Measurements from ENCODE around the gene AOAH. TPM values are rescaled to one million over a fixed set of nuclear protein-coding genes. Genes with fewer than 3 reads are reported as not detected.
"Not testable (repeated sequence)": the region's sequence is repeated elsewhere in the genome, so short reads cannot be mapped to it uniquely, and the experiment has no call there.

Gene AOAH
- total RNA-seq, 1 experiment from 2014 or later, result not detected

DNA sequence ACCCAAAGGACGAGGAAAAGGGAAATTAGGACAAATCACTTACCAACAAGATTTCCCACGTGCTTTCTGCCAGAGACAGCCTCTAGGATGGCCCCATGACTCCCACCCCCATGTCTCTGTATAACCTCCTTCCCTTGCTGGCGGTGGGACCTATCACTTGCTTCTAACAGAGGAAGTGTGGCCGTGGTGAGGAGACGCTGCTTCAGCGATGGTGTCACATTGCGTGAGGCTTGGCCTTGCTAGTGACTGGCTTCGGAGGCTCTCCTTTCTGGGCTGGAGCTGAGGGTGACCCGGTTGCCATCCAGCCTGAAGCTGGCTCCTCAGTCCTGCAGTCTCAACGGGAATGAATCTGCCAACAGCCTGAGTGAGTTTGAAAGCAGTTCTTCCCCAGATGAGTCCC is 210.9 kb downstream of the AOAH start:
- DNase-seq (ENCODE audit: low spot score), result no peak

DNA sequence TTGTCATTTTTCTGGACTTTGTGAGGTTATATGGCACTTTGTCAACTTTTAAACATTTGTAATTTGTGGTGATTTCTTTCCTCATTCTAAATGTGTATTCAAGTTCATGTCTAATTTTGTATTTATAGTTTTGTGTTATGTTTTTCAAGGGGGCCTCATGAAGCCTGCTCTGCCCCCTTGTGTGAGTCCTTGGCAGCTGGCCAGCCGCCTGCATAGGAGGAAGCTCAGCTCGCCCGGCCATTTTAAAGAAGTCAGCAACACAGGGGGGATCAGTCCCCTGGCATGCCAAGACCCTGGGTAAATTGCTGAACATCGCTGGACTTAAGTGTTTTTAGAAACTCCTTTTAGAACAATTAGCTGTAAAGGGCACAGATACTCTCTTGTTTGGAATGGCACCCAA is 211.7 kb downstream of the AOAH start:
- DNase-seq (ENCODE audit: low spot score), result no peak

DNA sequence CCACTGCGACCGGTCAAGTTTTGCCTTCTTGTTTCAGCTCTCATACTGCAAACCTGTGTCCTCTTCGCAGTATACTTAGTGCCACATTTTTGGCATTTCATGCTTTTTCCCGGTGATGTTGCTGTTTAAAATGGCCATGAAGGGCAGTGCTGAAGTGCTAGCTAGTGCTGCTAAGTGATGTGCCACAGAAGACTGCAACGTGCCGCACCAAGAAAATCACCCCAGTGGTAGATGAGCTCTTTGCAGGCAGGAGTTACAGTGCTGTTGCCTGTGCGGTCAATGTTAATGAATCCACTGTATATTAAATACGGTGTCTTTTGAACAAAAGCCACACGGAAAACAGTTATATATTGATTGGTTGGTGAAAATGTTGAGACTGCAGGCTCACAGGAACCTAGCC is 214.3 kb downstream of the AOAH start:
- no peak for DNase-seq (ENCODE audit: low spot score)

DNA sequence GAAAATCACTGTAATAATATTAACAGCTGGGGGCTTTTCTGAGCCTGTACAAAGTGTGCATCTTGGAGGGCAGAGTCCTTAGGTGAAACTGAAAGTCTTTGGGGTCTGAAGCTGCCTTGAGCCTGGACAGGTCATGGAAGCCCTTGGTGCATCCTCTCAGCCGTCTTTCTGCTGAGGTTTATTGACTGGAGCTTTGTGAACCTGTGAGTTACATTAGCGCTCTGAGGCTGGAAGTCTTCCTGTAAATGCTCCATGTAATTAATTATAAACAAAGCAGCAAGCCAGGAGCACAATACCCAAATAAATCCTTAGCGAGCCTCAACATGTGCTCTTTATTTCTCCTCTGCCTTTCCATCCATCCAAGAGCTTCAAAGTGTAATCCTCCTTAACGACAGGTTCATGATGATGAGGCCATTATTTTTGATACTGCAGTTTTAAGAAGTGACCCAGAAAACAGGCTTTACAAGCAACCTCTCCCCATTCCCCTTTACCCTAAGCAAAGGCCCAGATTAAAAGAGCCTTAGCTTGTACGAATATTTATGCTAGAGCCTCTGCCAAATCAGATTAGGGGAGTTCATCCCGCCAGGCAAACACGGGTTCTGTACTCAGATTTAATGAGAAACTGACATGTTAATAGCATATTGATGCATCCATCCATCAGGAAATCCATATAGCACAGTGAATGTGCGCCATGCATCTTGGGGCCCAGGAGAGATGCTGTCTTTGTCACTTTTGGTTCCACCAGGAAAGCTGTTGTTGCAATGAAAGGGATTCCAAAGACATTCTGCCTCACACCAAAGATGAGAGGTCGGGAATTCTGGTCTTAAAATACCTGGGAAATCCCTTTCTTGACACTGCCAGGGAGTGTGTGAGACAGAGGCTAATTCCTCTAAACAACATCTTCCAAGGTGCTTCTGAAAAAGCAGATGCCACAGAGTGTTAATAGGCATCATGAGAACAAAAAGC is 216.5 kb downstream of the AOAH start:
- no peak for DNase-seq (ENCODE audit: low spot score)

DNA sequence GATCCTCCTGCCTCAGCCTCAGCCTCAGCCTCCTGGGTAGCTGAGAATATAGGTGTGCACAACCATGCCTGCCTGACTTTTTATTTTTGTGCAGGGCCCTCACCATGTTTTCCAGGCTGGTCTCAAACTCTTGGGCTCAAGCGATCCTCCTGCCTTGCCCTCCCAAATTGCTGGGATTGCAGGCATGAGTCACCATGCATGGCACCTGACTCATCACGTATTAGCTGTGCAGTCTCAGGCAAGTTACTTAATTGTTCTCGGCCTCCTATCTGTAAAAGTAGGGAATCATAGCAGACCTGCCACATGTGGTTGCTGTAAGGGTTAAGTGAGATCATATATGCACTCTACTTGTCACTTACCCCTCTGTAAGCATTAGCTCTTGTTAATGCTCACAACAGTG is 217.5 kb downstream of the AOAH start:
- DNase-seq (ENCODE audit: low spot score), result no peak

DNA sequence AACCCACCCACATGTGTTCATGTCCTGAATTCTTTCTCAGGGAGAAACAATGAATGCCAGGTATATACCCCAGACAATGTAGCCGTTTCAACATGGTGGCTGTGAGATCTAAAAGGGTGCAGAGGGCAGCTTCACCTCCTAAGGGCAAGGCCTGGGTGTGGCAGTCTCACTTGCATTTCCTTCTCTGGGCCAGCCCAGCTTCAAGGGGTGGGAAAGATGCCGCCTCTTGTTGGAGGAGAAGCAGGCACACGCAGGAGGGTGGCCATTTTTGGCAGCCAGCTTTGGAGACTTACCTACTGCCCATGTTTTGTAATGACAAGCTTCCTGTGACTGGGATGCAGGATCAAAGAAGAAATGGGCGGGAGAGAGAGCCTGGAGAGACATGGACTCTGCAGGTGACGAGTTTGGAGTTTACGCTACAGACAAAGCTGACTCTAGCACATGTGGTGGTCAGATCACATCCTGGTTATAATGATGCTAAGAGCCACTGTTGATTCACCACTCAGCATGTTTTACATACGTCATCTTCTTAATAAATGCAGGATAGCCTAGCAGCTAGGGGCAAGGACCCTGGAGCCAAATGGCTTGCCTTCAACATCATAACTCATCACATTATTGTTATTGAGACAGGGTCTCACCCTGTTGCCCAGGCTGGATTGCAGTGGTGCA is 218.0 kb downstream of the AOAH start:
- DNase-seq (ENCODE audit: low spot score), result no peak

DNA sequence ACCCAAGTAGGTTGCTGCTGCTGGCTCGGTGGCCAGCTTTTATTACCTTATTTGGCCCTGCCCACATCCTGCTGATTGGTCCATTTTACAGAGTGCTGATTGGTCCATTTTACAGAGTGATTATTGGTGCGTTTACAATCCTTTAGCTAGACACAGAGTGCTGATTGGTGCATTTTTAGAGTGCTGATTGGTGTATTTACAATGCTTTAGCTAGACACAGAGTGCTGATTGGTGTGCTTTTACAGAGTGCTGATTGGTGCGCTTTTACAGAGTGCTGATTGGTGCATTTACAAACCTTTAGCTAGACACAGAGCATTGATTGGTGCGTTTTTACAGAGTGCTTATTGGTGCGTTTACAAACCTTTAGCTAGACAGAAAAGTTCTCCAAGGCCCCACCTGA is 219.7 kb downstream of the AOAH start:
- DNase-seq (ENCODE audit: low spot score), result not testable (repeated sequence)

DNA sequence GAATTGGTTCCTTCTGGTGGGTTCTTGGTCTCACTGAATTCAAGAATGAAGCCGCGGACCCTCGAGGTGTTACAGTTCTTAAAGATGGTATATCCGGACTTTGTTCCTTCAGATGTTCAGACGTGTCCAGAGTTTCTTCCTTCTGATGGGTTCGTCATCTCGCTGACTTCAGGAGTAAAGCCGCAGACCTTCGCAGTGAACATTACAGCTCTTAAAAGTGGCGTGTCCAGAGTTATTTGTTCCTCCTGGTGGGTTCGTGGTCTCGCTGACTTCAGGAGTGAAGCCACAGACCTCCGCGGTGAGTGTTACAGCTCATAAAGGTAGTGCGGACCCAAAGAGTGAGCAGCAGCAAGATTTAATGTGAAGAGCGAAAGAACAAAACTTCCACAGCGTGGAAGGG is 220.1 kb downstream of the AOAH start:
- DNase-seq (ENCODE audit: low spot score), result not testable (repeated sequence)

DNA sequence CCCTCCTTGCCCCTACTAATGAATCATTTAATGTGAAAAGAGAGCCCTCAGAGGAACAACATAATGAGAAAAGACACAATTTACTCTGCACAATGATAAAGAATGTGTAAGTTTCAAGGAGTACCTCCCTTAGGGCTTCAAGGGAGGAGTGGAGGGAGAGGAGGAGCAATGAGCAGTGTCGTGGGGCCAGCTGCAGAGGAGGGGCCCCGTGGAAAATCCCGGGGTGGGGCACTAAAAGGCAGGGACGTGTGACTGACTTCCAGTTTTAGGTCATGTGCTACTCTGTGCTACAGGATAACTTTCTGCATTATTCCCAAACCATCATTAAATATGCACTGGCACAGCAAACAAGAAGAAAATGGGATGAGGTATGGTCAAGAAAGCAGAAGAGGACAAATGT is 226.5 kb downstream of the AOAH start:
- no peak for DNase-seq (ENCODE audit: low spot score)

DNA sequence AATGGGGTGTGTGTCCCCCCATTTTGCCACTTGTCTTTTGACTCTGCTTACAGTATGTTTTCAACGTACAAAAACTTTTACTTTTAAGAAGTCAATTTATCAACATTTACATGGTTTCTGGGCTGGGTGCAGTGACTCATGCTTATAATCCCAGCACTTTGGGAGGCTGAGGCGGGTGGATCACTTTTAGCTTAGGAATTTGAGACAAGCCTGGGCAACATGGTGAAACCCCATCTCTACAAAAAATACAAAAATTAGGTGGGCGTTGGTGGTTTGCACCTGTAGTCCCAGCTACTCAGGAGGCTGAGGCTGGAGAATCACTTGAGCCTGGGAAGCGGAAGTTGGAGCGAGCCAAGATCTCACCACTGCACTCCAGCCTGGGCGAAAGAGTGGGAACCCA is 227.1 kb downstream of the AOAH start:
- not testable (repeated sequence) for DNase-seq (ENCODE audit: low spot score)

DNA sequence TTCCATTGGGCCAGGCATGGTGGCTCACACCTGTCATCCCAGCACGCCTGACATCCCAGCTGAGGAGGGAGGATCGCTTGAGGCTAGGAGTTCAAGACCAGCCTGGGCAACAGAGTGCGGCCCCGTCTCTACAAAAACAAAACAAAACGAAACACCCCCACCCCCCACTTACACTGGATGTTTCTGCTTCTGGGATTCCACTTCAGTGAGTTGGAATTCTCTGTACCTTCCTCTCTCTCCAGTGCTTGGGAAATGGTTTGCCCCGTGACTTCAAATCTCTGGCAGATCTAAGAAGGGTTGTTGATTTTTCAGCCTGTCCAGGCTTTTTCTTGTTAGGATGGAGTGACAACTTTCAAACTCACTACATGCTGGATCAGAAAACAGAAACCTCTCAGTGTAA is 227.7 kb downstream of the AOAH start:
- no peak for DNase-seq (ENCODE audit: low spot score)

DNA sequence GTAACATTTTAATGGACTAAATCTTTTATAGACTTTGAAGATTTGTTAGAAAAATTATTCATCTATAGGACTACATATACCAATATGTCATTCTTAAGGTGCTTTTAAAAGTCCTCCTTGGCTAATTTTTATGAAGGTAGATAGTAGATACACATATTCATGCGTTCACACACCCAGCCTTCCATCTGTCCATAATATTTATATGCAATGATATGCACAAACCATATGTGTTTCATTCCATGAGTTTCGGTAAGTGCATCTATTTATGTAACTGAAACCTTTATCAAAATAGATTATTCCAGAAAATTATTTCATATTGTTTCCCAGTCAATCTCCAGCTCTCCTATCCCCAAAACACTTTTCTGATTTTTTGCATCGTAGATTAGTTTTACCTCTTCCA is 233.0 kb downstream of the AOAH start:
- DNase-seq (ENCODE audit: low spot score), result no peak

DNA sequence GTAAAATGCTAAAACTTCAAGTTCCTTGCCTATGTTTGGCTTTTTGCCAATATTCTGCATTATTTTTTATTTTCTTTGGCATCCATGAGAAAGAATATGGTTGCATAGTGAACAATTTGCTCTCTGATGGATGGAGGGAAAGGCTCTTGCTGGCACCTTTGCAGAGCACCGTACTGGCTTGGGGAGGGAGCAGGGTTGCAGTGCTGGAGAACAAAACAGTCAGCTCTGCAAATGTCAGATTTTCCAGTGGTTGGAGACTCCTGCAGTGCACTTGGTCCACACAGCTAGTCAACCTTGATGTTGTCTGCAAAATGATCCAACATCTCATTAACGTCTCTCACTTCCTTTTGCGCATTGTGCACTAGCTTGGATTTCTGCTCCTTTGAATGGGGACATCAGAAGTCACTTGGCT is 233.9 kb downstream of the AOAH start:
- no peak for DNase-seq (ENCODE audit: low spot score)

DNA sequence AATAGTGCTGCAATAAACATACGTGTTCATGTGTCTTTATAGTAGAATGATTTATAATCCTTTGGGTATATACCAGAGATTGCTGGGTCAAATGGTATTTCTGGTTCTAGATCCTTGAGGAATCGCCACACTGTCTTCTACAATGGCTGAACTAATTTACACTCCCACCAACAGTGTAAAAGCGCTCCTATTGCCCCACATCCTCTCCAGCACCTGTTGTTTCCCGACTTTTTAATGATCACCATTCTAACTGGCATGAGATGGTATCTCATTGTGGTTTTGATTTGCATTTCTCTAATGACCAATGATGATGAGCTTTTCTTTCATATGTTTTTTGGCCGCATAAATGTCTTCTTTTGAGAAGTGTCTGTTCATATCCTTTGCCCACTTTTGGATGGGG is 235.6 kb downstream of the AOAH start:
- not testable (repeated sequence) for DNase-seq (ENCODE audit: low spot score)

DNA sequence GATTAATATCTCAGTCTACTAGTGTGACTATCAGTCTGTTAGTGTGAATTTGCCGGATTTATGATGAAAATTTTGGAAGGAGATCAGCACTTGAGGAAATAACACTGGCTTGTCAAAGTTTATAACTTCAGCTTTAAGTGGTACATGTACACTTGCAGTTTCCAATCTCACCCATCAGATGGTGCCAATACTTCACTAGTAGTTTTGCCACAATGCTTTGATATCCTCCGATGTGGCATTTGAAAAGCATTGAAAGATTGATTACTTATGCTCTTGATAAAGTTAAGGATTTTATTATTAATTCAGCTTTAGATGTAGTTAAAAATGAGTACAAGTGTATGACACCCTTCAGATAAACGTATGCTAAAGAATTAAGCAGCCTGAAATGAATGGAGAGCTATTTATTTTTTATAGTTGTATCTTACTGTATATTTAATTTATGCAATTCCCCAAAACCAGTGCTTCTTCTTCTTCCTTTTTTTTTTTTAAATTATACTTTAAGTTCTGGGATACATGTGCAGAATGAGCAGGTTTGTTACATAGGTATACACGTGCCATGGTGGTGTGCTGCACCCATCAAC is 236.4 kb downstream of the AOAH start:
- DNase-seq (ENCODE audit: low spot score), result peak; percentile 79

DNA sequence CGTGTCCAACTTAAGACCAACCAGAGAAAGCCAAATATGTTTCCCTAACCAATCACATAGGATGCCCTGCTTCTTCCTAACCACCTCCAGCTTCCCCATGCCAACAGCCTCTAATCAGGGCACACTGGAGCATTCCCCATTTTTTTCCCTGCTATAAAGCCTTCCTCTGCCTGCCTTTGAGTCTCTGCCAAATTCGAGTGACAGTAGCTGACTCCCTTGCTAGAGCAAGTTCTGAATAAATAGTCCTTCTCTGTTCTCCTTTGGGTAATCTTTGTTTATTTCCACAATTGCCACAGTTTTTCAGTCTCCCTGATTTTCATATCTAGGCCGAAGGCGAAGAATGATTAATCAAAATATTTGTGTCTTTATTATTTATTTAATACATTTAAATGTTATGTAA is 238.0 kb downstream of the AOAH start:
- DNase-seq (ENCODE audit: low spot score), result no peak

DNA sequence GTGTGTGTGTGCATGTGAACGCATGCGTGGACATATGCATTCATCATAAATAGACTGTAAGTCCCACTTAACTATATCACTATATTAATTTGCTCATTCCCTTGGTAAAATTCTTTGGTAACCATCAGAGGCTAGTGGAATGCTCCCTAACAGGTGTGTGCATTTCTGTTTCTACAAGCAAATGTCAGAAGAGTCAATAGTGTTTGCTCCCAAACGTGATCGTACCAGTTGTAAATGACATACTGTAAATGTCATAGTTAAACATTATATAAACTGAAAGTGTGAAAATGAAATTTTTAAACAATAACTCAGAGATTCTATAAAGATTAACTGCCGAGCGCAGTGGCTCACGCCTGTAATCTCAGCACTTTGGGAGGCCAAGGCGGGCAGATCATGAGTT is 240.0 kb downstream of the AOAH start:
- DNase-seq (ENCODE audit: low spot score), result no peak

DNA sequence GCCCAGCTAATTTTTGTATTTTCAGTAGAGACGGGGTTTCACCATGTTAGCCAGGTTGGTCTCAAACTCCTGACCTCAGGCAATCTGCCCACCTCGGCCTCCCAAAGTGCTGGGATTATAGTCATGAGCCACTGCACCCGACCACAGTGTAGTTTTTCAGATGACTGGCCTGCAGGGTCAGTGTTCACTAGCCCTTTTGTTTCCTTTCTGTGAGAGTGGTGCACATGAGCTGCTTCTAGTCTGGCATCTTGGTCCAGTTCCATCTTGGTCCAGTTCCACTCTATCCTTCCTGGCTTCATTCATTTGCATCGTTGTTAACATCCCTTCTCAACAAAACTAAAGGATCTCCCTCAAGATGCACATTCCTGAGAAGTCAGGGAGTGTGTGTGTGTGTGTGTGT is 240.4 kb downstream of the AOAH start:
- DNase-seq (ENCODE audit: low spot score), result not testable (repeated sequence)

DNA sequence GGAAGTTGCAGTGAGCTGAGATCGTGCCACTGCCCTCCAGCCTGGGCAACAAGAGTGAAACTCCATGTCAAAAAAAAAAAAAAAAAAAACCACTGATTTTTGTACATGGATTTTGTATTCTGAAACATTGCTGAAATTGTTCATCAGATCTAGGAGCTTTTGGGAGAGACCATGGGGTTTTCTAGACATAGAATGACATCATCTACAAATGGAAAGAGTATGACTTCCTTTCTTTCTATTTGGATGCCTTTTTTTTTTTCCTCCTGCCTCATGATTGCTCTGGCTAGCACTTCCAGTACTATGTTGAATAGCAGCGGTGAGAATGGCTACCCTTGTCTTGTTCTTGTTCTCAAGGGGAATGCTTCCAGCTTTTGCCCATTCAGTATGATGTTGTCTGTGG is 245.5 kb downstream of the AOAH start:
- no peak for DNase-seq (ENCODE audit: low spot score)

DNA sequence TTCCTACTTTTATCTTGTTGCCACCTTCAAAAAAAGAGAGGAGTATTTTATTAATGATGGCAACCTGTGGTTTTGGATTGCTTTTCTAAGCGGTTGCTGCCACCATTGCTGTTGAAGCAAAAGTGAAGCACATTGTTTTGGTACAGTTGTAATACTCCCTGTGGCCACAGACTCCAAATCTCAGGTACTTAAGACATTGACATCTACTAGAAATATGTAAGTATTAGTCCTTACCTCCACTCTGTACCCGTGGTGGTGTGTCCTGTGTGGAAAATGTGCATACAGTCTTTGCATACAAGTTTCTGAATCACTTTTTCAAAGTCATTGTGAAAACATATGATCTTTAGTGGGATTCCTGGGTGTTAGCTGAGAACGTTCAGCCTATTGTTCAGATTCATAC is 248.9 kb downstream of the AOAH start:
- DNase-seq (ENCODE audit: low spot score), result no peak

DNA sequence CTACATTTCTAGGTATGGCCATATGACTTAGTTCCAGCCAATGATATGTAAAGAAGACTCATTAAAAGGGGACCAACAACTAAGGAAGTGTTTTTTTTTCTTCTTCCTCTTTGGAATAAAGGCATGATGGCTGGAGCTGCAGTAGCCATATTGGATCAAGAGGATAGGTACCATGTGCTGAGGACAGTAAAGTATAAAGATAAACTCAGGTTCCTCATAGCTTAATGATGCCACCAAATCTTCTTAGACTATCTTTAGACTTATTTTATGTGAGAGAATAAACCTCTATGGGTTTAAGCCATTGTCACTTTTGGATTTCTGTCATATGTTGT is 249.3 kb downstream of the AOAH start:
- DNase-seq (ENCODE audit: low spot score), result no peak

DNA sequence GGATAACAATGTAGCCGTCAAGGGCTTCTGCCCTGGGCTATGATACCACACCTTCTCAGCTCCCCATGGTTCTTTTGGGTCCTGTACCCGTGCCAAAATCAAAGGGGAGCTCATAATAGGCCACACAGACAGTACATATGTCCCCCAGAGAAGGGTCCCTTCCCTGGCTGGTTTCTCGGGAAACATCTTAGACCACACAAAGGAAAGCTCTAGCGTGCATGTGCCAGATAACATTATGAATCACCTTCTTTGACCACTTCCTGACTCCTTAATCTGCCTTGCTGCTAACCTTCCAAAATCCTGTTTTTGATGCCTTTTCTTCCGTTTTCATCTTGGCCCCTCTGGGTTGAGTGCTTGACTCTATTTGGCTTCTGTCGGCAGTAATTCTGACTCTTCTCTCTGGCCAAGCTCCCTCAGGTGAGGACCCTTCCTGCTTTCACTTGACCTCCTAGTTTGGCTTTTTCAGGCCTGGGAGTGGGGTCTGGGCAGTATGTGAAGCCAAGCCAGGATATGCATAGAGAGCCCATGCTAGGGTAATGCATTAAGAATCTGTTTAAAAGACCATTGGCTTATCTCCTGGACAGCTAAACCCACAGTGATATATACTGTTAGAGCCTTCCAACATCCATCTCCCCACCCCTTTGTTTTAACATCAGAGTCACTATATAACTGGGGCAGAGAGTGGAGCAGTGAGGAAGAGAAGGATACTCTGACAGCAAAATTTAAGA is 249.8 kb downstream of the AOAH start:
- no peak for DNase-seq (ENCODE audit: low spot score)

Measured in HT-29 (cell line).